ENCODE results near the gene GNAT2.

The GNAT2 gene

GRCh38 chr1:109641861-109642260 is 22.4 kb upstream of the GNAT2 start:
- DNase-seq (ENCODE audit: low spot score) = no peak

GRCh38 chr1:109641078-109641740 is 21.8 kb upstream of the GNAT2 start:
- peak; percentile 0 for DNase-seq (ENCODE audit: low spot score)

DNA sequence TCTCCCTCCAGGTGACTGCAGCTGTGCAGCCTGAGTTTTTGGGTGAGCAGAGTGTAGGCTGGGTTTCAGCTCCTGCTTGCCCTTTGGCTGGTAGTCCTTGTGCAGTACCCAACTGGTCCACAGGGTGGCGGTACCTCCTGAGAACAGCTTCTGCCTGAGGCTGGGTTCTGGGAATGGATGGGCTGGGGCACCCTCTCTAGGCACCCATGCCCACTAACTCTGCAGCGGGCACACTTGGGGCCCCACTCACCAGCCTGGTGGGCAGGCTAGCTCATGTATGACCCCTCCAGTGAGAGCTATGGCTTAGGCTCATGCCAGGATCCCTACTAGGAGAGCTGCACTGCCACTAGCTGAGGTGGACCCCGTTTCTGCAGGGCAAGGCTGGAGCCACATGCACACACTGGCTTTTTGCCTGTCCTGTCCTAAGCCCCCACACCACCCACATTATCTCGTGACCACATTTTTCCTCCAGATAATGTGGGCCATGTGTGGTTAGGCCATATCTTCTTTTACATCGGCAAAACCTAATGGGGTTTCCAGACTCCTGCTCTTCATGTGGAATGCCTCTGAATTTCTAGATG is 21.0 kb upstream of the GNAT2 start:
- DNase-seq (ENCODE audit: low spot score) = peak; percentile 81

GRCh38 chr1:109639841-109640184 is 20.4 kb upstream of the GNAT2 start:
- DNase-seq (ENCODE audit: low spot score) = no peak

DNA sequence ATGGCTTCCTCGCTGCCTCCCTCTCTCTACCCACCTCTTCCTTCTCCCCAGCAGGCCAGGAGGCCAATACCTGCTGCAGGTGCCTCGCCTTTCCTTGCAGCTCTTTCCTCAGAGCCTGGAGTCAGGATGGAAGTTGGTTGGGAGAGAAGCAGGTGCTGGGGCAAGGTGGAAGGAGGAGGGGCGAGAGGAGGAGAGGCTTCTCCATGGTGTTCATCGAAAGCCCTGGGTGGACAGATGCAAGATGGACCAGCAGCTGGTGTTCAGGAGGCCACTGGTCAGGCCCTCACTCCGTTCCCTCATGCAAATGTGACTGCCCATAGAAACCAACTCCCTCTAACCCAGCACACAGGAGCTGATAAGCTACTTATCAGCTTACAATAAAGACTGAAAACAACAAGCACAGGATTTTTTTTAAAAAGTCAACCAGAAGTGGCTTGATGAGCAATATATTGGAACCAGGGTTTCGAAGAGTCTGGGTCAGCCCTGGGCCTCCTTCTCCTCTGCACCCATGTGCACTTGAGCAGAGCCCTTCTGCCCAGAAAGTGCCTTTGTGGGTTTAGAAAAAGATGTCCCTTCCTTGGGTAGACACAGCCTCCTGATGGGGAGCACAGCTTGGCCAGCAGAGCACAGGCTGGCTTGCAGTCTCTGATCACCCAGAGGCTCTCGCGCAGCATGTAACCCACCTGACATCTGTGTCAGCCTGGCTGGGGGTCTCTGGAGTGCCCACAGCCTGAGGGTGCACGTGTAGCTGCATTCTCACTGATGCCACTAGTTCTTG is 19.8 kb upstream of the GNAT2 start:
- DNase-seq (ENCODE audit: low spot score) = no peak

DNA sequence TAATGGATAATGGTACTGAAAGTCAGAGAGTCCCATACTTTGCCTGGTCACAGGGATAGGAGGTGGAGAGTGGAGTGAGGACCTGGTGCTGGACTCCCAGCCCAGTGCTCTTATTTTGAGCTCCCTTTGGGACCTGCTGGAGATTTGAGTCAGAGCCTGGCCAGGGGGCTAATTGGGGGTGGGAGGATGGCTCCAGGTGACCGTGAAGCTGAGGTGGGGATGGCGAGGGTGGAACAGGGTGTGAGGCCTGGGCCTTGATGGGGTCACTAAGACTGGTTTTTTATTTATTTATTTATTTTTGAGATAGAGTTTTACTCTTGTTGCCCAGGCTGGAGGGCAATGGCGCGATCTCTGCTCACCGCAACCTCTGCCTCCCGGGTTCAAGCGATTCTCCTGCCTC is 18.0 kb upstream of the GNAT2 start:
- no peak for DNase-seq (ENCODE audit: low spot score)

DNA sequence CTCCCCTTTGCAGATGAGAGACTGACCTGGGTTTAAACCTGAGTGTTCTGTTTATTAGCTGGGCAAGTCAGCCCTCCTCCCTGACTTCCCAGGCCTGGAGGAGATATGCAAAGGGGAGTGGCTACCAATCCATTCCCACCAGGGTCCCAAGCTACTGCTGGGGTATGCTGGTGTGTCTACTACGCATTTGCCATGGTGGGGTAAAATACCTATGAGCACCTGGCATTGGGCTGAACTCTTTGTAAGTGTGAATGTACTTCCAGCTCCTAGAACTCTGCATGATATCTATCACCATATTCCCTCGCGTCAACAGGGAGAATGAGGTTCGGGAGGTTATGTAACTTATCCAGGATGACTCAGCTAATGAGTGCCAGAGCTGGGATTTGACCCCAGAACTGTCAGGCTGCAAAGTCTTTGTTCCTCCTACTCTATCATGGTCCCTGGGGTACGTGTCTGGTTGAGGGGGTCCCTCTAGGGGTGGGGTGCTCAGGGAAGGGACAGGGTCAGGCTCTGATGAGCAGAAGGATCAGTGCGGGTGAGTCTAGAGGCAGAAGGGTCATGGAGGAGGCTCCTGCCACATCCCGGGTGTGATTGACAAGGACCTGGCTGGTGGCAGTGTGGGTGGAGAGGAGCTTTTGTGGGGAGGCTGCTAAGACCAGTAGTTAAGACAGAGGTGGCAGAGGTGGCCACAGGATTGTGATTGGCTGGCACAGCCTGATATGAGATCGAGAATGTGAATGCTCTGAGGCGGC is 17.0 kb upstream of the GNAT2 start:
- peak; percentile 75 for DNase-seq (ENCODE audit: low spot score)

- no peak for DNase-seq (ENCODE audit: low spot score)
These were observed 16.4 kb upstream of the GNAT2 start for GRCh38 chr1:109635862-109636200.

DNA sequence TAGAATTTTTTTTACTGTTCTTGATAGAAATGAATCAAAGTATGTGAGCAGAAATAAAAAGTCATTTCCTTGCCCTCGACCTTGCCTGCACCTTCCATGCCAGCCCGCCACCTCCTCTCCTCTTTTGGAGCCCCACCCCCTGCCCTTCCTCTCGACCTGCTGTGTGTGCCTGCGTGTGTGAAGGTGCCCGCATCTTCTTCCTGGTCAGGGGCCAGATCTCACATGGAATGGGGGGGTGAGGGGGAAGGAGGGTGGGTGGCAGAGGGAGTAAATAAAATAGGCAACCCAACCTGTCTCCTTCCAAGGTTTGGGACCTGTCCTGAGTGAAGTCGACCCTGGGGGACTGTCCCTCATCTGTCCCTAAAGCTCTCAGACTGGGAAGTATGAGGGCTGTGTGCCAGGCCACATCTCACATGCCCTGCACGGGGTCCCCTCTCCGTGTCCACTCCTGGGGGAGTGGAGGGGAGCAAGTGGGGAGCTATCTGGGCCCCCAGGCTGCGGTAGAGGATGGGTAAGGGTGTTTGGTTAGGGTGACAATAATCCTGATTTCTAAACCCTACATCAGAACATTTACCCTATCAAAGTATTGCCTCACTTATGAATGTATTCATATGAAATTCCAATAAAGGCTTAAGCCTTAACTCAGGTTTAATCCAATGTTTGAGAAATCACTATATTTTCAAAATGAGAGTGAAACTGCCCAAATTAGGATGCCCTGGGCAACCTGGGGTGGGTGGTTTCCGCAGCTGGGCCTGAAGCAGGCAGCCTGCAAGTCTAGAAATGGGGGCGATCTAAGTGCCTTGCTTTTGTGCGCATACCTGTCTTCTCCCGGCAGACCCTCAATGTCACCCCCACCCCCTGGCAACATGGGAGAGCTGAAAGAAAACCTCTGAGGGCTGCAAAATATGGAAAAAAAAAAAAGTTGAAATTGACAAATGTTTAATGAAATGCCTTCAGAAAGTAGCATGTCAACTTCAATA is 15.6 kb upstream of the GNAT2 start:
- no peak for DNase-seq (ENCODE audit: low spot score)

GRCh38 chr1:109634292-109634691 is 14.9 kb upstream of the GNAT2 start:
- DNase-seq (ENCODE audit: low spot score) = no peak

DNA sequence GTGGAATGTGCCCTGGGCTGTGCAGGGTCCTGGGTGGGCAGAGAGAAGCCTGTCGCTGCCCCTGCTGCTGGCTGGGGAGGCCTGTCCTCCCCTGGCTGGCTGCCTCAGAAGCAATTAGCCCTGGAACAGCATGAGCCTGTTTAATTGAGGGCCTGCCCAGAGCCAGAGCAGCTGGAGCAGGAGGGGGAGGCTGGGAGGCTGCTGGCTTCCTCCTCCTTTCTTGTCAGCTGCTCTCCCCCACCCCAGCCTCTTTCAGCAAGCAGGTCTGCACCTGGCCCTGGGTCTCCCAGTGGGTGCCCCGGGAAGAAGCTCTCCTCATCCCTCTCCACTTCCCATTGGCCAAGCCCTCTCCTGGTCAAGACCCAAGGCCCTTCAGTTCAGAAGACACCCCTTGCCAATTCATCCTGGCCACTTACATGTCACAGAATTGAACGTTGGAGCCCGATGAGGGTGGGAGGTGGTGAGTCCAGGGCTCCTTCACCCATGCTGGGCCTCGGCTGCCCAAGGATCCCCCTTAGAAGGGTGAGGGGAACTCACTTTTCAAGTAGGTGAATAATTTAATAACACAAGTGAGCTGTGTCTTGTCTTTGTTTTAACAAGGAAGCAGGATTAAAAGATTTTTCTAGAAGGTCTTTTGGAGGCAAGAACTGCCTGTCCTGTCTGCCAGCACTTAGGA is 13.4 kb upstream of the GNAT2 start:
- no peak for DNase-seq (ENCODE audit: low spot score)

- DNase-seq (ENCODE audit: low spot score) = no peak
These were observed 12.4 kb upstream of the GNAT2 start for GRCh38 chr1:109631513-109632505.

GRCh38 chr1:109630898-109631512 is 11.6 kb upstream of the GNAT2 start:
- DNase-seq (ENCODE audit: low spot score) = no peak

- peak; percentile 42 for DNase-seq (ENCODE audit: low spot score)
These were observed 10.9 kb upstream of the GNAT2 start for GRCh38 chr1:109630081-109630897.

- no peak for DNase-seq (ENCODE audit: low spot score)
These were observed 10.1 kb upstream of the GNAT2 start for GRCh38 chr1:109629372-109630030.

GRCh38 chr1:109628540-109629321 is 9.3 kb upstream of the GNAT2 start:
- DNase-seq (ENCODE audit: low spot score) = no peak

All from GM03348 (cell line).